A673 (cell line): ENCODE data around the gene FSHB.

ENCODE experiments used
- EZH2 ChIP-seq: fragments of 200-600 bp; sonication (generic); IDR thresholded peaks from 2 replicates; pipeline ENCODE4 v1.6.1; 2017; ENCODE audit warnings: borderline replicate concordance, low read depth, mild to moderate bottlenecking, mixed read lengths, antibody characterized with exemption, low read length; ENCODE audit not compliant: poor library complexity, severe bottlenecking
- TF ChIP-seq, protein P1 (sequence below): fragments of 300-800, 200-600 bp; sonication (generic); conservative IDR thresholded peaks from 2 replicates; pipeline ENCODE4 v1.5.1; 2017; ENCODE audit warnings: low read depth, mild to moderate bottlenecking, antibody characterized with exemption, low read length, moderate library complexity, mixed read lengths

DNA sequence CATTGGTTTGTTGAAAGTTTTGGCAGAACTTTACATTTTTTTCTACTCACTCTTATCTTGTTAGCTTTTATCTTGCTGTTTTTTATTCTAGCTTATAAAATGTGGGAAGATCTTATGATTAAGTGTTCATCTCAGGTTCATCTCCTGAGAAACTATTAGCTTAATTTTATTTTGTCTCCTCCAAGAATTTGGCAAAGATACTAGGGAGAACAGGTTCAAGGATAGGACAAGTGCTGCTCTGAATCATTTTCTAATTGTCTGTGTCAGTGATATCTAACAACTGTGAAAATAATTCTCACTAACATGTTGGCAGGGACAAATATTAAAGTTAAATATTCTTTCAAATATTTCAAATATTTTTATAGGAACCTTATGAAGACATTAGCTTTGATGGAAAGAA lies 38.2 kb upstream of the FSHB start:
- TF ChIP-seq, protein P1, sequence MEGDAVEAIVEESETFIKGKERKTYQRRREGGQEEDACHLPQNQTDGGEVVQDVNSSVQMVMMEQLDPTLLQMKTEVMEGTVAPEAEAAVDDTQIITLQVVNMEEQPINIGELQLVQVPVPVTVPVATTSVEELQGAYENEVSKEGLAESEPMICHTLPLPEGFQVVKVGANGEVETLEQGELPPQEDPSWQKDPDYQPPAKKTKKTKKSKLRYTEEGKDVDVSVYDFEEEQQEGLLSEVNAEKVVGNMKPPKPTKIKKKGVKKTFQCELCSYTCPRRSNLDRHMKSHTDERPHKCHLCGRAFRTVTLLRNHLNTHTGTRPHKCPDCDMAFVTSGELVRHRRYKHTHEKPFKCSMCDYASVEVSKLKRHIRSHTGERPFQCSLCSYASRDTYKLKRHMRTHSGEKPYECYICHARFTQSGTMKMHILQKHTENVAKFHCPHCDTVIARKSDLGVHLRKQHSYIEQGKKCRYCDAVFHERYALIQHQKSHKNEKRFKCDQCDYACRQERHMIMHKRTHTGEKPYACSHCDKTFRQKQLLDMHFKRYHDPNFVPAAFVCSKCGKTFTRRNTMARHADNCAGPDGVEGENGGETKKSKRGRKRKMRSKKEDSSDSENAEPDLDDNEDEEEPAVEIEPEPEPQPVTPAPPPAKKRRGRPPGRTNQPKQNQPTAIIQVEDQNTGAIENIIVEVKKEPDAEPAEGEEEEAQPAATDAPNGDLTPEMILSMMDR, result no peak
- no peak for TF ChIP-seq EZH2
